Medulla oblongata (tissue), 1 donor: ENCODE data around the gene SSRP1.
A peak's percentile ranks its signal among the peaks of the same experiment; 100 is the strongest.
"Not testable (repeated sequence)": the region's sequence is repeated elsewhere in the genome, so short reads cannot be mapped to it uniquely, and the experiment has no call there.

ENCODE experiments used
- DNase-seq: peaks from one replicate; pipeline ENCODE4 v3.0.0-alpha.2; 2015; ENCODE audit errors: extremely low spot score

SSRP1 gene

DNA sequence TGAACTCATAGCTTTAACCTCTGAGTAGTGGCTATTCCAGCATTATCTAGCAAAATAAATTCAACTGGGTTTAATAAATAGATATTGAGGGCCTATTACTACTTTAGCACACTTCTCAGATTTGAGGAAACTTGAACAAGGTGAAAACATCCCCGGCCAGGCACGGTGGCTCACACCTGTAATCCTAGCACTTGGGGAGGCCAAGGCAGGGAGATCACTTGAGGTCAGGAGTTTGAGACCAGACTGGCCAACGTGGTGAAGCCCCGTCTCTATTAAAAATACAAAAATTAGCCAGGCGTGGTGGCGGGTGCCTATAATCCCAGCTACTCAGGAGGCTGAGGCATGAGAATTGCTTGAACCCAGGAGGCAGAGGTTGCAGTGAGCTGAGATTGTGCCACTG lies 1.2 kb upstream of the SSRP1 start:
- DNase-seq: not testable (repeated sequence)

GRCh38 chr11:57336111-57336666 lies 497 bp upstream of the SSRP1 start:
- no peak for DNase-seq

- DNase-seq: no peak
Observed at GRCh38 chr11:57335023-57335342, 709 bp downstream of the SSRP1 start.

GRCh38 chr11:57332694-57333440 lies 2.8 kb downstream of the SSRP1 start:
- no peak for DNase-seq

GRCh38 chr11:57331720-57332119 lies 4.0 kb downstream of the SSRP1 start:
- no peak for DNase-seq

GRCh38 chr11:57330029-57330428 lies 5.7 kb downstream of the SSRP1 start:
- DNase-seq: no peak

- no peak for DNase-seq
Observed at GRCh38 chr11:57327721-57328120, 8.0 kb downstream of the SSRP1 start.

- DNase-seq: no peak
Observed at GRCh38 chr11:57325735-57326048, 10.0 kb downstream of the SSRP1 start.

- DNase-seq: peak; percentile 97
Observed at GRCh38 chr11:57324886-57325734, 10.6 kb downstream of the SSRP1 start, which contains the start of gene TNKS1BP1. Gene TNKS1BP1, minus strand, starts transcription at chr11:57324952. Its CDS starts 3,067 bp downstream, at chr11:57321885.

- no peak for DNase-seq
Observed at GRCh38 chr11:57324154-57324885, 11.4 kb downstream of the SSRP1 start.

GRCh38 chr11:57323855-57324153 lies 11.9 kb downstream of the SSRP1 start:
- no peak for DNase-seq

DNA sequence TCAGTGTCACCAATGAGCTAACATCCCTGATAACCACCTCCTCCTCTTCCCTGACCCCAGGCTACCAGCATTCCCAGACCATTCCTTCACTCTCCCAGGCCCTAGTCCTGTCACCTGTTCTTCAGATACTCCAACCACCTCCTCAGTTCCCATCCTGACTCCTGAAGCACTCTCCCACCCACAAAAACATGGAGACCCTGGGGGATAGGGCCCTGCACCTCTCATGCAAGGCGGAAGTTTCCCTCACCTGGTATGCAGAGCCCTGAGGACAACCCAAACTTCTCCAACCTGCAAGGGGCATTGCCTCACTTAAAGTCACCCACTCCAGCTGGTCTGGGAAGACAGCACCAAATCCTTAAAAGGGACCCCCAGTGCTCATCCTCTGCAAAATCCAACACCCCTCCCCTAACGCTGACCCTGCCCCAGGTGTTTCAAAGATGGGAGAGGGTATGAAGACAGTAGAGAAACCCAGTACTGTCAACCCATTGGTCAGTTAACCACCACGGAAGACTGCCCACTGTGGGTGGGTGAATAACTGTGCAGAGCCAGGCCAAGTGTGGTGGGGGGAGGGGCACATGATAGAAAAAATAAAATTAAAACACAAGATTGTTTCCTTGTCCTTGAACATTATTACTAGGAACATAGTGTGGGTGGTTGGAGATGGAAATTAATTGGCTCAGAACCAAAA lies 12.4 kb downstream of the SSRP1 start:
- DNase-seq: no peak

DNA sequence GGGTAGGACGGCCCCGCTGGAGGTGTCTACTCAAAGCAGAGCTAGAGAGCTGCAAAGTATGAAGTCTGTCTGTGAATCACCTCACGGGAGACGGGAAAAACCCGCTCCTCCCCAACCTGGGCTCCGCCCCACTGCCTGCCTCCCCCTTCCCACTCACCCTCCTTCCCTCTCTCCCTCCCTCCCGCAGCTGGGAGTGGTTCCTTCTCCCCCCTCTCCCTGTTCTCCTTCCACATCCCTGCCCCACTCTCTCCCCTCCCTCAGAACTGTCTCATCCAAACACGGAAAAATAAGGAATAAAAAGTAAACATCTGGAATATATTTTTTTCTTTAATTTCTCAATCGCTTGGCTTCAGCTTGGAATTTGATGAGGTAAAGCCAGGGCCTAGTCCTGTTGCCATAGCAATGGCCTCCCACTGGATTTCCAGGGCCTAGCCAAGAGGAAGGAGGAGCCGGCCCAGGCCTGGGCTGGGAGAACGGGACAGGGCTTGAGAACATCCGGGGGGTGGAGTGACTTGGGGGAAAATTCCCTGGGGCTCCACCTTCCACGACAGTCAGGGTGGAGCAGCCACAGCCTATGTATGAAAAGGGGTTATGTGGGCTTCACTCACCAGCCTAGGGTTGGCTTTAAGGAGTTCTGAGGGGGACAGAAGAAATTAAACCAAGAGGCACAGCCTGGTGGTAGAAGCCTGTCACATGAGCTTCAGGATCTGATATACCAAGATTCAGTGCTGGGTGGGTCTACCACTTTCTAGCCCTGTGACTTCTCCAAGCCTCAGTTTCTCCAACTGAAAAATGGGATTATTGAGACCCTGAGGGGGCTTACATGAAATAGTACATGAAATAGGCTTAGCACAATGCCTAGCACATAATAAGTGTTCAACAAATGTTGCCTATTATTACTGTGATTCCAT lies 13.2 kb downstream of the SSRP1 start:
- peak; percentile 83 for DNase-seq

DNA sequence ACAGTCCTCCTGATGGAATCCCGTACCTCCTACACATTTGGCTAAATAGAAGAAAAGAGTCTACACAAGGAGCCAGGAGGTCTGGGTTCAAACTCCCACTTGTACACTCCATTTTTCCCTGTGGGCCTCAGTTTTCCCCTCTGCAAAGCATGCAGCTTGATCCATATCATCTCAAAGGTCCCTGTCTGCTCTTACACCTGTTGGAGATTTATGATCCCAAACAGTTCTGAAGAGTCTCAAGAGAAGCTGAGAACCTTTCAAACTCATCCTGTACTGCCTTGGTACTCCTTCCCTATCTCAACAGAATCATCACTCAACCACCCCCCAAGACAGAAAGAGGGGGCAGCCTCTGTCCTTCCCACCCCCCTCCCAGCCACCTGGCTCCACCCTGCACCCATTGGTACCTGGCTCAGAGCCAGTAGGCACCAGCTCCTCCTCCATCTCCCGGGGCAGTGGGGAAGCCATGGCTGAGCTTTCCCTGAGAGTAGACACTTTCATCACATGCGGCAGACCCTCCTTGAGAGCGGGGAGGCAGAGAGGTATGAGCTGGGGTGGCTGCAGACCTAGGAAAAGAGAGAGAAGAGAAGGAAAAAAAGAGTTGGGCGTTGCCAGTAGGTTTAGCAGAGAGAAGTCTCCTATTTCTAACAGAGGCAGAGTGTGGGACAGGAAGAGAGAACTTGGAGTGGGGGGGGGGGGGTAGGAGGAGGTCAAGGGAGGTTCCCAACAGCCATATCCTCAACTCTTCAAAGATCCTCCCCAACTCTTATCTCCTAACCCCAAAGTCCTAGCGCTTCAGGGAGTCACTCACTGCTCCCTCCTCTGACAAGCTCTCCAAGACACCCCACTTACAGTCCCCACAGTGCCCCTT lies 14.1 kb downstream of the SSRP1 start:
- no peak for DNase-seq

DNA sequence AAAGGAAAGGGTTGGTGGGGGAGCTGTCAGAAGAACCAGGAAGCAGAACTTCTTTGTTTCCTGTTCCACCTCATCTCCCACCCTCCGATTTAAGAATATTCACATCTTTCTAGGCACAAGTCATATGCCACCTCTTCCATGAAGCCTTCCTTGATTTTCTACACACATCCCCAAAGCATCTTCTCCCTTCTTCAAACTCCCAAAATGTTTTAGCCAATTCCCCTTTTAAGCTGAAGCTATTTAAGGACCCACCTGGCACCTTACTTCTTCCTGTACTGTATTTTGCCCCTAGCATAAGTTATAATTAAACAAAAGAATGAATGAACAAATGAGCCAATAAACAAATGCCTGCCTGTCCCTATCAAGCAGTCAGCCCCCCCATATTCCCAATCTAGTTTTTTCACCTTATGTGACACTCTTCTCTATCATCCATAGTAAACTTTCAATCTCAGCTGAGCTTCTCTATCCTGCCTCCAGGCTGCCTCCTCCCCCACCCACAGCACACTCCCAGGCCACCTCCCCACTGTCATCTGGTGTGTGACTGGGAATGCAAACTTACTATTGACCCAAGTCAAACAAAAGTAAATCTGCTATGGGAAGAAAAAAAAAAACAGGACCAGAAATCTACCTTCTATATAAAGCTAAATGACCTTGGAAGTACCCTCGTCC lies 14.8 kb downstream of the SSRP1 start:
- DNase-seq: no peak

- DNase-seq: no peak
Observed at GRCh38 chr11:57320067-57320718, 15.5 kb downstream of the SSRP1 start.

DNA sequence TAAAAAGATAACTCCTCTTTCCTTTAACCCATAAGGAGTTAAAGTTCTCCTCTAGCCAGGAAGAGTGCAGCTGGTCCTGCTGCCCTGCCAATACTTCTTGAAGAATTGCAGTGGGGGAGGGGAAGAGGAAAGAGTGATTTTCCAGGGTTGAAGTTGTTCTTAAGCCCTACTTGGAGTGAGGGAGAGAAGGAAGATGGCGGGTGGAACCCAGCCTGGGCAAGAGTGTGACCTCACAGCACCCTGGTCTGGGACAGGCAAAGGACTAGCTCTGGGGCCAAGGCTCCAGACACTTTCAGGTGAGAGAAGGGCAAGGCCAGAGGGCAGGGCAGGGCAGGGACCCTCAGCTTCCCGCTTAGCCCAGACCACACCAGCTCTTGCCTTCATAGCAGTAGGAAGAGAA lies 17.5 kb downstream of the SSRP1 start:
- no peak for DNase-seq

- no peak for DNase-seq
Observed at GRCh38 chr11:57316017-57316416, 19.7 kb downstream of the SSRP1 start.

GRCh38 chr11:57315491-57315890 lies 20.2 kb downstream of the SSRP1 start:
- DNase-seq: no peak
